Upper lobe of left lung (tissue), 6 donors: ENCODE data around the gene CREB3L4. TPM values are rescaled to one million over a fixed set of nuclear protein-coding genes. Genes with fewer than 3 reads are reported as not detected.

Experiments
- ATAC-seq, 2 donors: fragments of 200-7000 bp; cut with Tn5 transposase; one replicate each; pipeline ENCODE4 v1.9.1; 2022; ENCODE audit warnings: mild to moderate bottlenecking in 2 of 2, moderate library complexity in 2 of 2; ENCODE audit not compliant: low FRiP score in 2 of 2
- DNase-seq, 2 donors: peaks; one replicate each; pipeline ENCODE4 v3.0.0-alpha.2; 2019 to 2020
- H3K27ac ChIP-seq, 4 donors: fragments of 200-600 bp; sonication (generic); one replicate each; pipeline ENCODE4 v1.5.1; 2016 to 2019
- H3K27me3 ChIP-seq, 4 donors: fragments of 200-600 bp; sonication (generic); one replicate each; pipeline ENCODE4 v1.5.1; 2017 to 2019
- H3K36me3 ChIP-seq, 4 donors: fragments of 200-600 bp; sonication (generic); one replicate each; pipeline ENCODE4 v1.5.1; 2016 to 2019
- H3K4me1 ChIP-seq, 4 donors: fragments of 200-600 bp; sonication (generic); one replicate each; pipeline ENCODE4 v1.5.1; 2018 to 2019
- H3K4me3 ChIP-seq, 4 donors: fragments of 200-600 bp; sonication (generic); one replicate each; pipeline ENCODE4 v1.5.1; 2017 to 2019; ENCODE audit warnings: mild to moderate bottlenecking in 2 of 4, moderate library complexity in 1 of 4
- H3K9me3 ChIP-seq, 4 donors: fragments of 200-600 bp; sonication (generic); one replicate each; pipeline ENCODE4 v1.5.1; 2018 to 2019
- CTCF ChIP-seq, 6 experiments: fragments of 450-650 bp in 4 of 6; fragments of 200-600 bp in 2 of 6; sonication (generic) in 2 of 6; IDR thresholded peaks; one replicate each; pipeline ENCODE4 v1.5.1; 2016 to 2019; ENCODE audit warnings: antibody characterized with exemption in 6 of 6
- EP300 ChIP-seq, 4 donors: sonication (generic); formaldehyde crosslinking; IDR thresholded peaks; one replicate each; pipeline ENCODE4 v1.5.1; 2017; ENCODE audit warnings: antibody characterized with exemption in 4 of 4, control low read depth in 2 of 4
- POLR2A ChIP-seq, 4 donors: fragments of 450-650 bp; IDR thresholded peaks; one replicate each; pipeline ENCODE4 v1.5.1; 2016 to 2017; ENCODE audit warnings: antibody characterized with exemption in 4 of 4, mild to moderate bottlenecking in 2 of 4
- POLR2AphosphoS5 ChIP-seq, 2 donors: sonication (generic); formaldehyde crosslinking; IDR thresholded peaks; one replicate each; pipeline ENCODE4 v1.5.1; 2017; ENCODE audit warnings: antibody characterized with exemption in 2 of 2
- WGBS, 2 donors: methylation state at CpG; one replicate each; pipeline ENCODE4 v1.1.5; 2017 to 2018; 5-methylcytosine and 5-hydroxymethylcytosine counted together
- total RNA-seq, 6 donors: library from RNA; depleted of rRNA in 4 of 6; stranded (reverse); fragments of >200 nt in 4 of 6; gene quantifications; one replicate each; pipeline versions ENCODE4 v1.1.0 to v1.2.1, GENCODE V29; 2016 to 2021
- donor health status: DM: no; HTN: no; CAD: no; lungs with moderate emphysema.
- donor health status: DM: no; HTN: yes; CAD: no; lungs with severe emphysema.

The CREB3L4 gene
- total RNA-seq, 6 donors from 2014 or later = 4.7 to 17.4 (median 9.4) TPM

- no peaks in the 10 kb centered on the region for H3K27me3 ChIP-seq
- peak overlapping the region; percentile 60 to 99 (median 98) for H3K4me3 ChIP-seq
- peaks cover 22 to 31% (median 28%) of the 10 kb centered on the region in 4 donors for H3K4me1 ChIP-seq
- WGBS, 2 donors = 15 to 16% methylated on average over 9 to 12 of the region's 12 CpGs
- DNase-seq (peak in 1 of 2 donors; percentile 79), ATAC-seq (peak; percentile 66 to 68)
- peaks cover 13 to 68% (median 48%) of the 10 kb centered on the region in 4 donors for H3K36me3 ChIP-seq
- no peak for TF ChIP-seq CTCF (IDR thresholded peaks at IDR 0.05)
- TF ChIP-seq POLR2AphosphoS5 (IDR thresholded peaks at IDR 0.05) = peak; percentile 26 to 66
- TF ChIP-seq POLR2A (IDR thresholded peaks at IDR 0.05) = peak in 1 of 4 donors; percentile 37
- peak overlapping the region; percentile 98 to 100 (median 98) for H3K27ac ChIP-seq
- no peaks in the 10 kb centered on the region for H3K9me3 ChIP-seq
Observed at GRCh38 chr1:153945131-153945794, 22.4 kb upstream of the CREB3L4 start.

- H3K4me1 ChIP-seq = peaks cover 22 to 31% (median 28%) of the 10 kb centered on the region in 4 donors
- WGBS, 2 donors = 0 to 1% methylated on average over 16 to 56 of the region's 95 CpGs
- peak overlapping the region; percentile 98 to 100 (median 98) for H3K27ac ChIP-seq
- H3K9me3 ChIP-seq = no peaks in the 10 kb centered on the region
- H3K27me3 ChIP-seq = no peaks in the 10 kb centered on the region
- peak overlapping the region; percentile 60 to 99 (median 98) for H3K4me3 ChIP-seq
- DNase-seq = peak; percentile 94 to 97
- H3K36me3 ChIP-seq = peaks cover 12 to 68% (median 48%) of the 10 kb centered on the region in 4 donors
- TF ChIP-seq EP300 (IDR thresholded peaks at IDR 0.05) (peak in 2 of 4 donors; percentile 13 to 75), CTCF (IDR thresholded peaks at IDR 0.05) (no peak), POLR2AphosphoS5 (IDR thresholded peaks at IDR 0.05) (peak; percentile 88 to 89), POLR2A (IDR thresholded peaks at IDR 0.05) (peak in 3 of 4 donors; percentile 19 to 68 (median 55))
- peak; percentile 90 to 93 for ATAC-seq
Observed at GRCh38 chr1:153945795-153946621, 21.7 kb upstream of the CREB3L4 start.

GRCh38 chr1:153946622-153947241 is 21.0 kb upstream of the CREB3L4 start, which contains the start of gene DENND4B:
Gene DENND4B (minus strand): TSS chr1:153946718. CDS start chr1:153944374, 2,344 bp downstream.
- Histone ChIP-seq H3K27ac (peak within 1 kb of the TSS; percentile 98 to 100 (median 98)), H3K27me3 (no peaks in the 10 kb centered on the region), H3K4me1 (peaks cover 22 to 31% (median 28%) of the 10 kb centered on the region in 4 donors), H3K36me3 (peaks cover 19 to 68% (median 48%) of the 10 kb centered on the region in 4 donors), H3K4me3 (peak within 1 kb of the TSS; percentile 60 to 99 (median 98)), H3K9me3 (no peaks in the 10 kb centered on the region)
- ATAC-seq (peak; percentile 89 to 92), DNase-seq (peak; percentile 90 to 96)
- 10 to 37% methylated on average over 5 to 19 of the region's 28 CpGs for WGBS, 2 donors
- TF ChIP-seq POLR2A (IDR thresholded peaks at IDR 0.05) (no peak), POLR2AphosphoS5 (IDR thresholded peaks at IDR 0.05) (peak; percentile 51), CTCF (IDR thresholded peaks at IDR 0.05) (peak; percentile 94 to 100 (median 96)), EP300 (IDR thresholded peaks at IDR 0.05) (no peak)

GRCh38 chr1:153951183-153951582 is 16.5 kb upstream of the CREB3L4 start:
- ATAC-seq (no peak), DNase-seq (no peak)
- Histone ChIP-seq H3K27me3 (no peaks in the 10 kb centered on the region), H3K4me1 (peaks cover 13 to 30% (median 17%) of the 10 kb centered on the region in 4 donors), H3K9me3 (no peaks in the 10 kb centered on the region), H3K27ac (no peak overlapping the region), H3K4me3 (no peak overlapping the region), H3K36me3 (peaks cover 24 to 82% (median 64%) of the 10 kb centered on the region in 4 donors)
- TF ChIP-seq POLR2A (IDR thresholded peaks at IDR 0.05) = no peak
- TF ChIP-seq EP300 (IDR thresholded peaks at IDR 0.05) = no peak
- no peak for TF ChIP-seq CTCF (IDR thresholded peaks at IDR 0.05)
- TF ChIP-seq POLR2AphosphoS5 (IDR thresholded peaks at IDR 0.05) = no peak
- 90 to 95% methylated on average over 11 of the region's 11 CpGs for WGBS, 2 donors
